Hepatocyte (in vitro differentiated cells): Measurements from ENCODE around the gene RLN3. TPM values are rescaled to one million over a fixed set of nuclear protein-coding genes. Genes with fewer than 3 reads are reported as not detected.
"Not testable (repeated sequence)": the region's sequence is repeated elsewhere in the genome, so short reads cannot be mapped to it uniquely, and the experiment has no call there.

ENCODE experiments used
- DNase-seq: peaks from one replicate; pipeline ENCODE4 v3.0.0-alpha.2; 2016; ENCODE audit warnings: low spot score
- H2AFZ ChIP-seq: fragments of 200-600 bp; sonication (generic); 2 replicates; pipeline ENCODE4 v1.6.0; 2016; ENCODE audit warnings: antibody characterized with exemption, mild to moderate bottlenecking
- H3K27ac ChIP-seq: fragments of 200-600 bp; sonication (generic); 2 replicates; pipeline ENCODE4 v1.5.1; 2016; ENCODE audit warnings: mild to moderate bottlenecking
- H3K27me3 ChIP-seq: fragments of 200-600 bp; sonication (generic); 2 replicates; pipeline ENCODE4 v1.6.1; 2016
- H3K36me3 ChIP-seq: fragments of 200-600 bp; sonication (generic); replicated peaks from 2 replicates; pipeline ENCODE4 v1.5.1; 2016; ENCODE audit warnings: low read depth; ENCODE audit not compliant: insufficient read depth
- H3K4me1 ChIP-seq: fragments of 200-600 bp; sonication (generic); 2 replicates; pipeline ENCODE4 v1.5.1; 2016; ENCODE audit warnings: mild to moderate bottlenecking, moderate library complexity; ENCODE audit not compliant: insufficient read depth
- H3K4me2 ChIP-seq: fragments of 200-600 bp; sonication (generic); 2 replicates; pipeline ENCODE4 v1.6.0; 2016
- H3K4me3 ChIP-seq: fragments of 200-600 bp; sonication (generic); 2 replicates; pipeline ENCODE4 v1.5.1; 2016; ENCODE audit warnings: mild to moderate bottlenecking
- H3K79me2 ChIP-seq: fragments of 200-600 bp; sonication (generic); 2 replicates; pipeline ENCODE4 v1.6.0; 2017; ENCODE audit warnings: mild to moderate bottlenecking
- H3K9me2 ChIP-seq: fragments of 200-600 bp; sonication (generic); replicated peaks from 2 replicates; pipeline ENCODE4 v1.6.0; 2017; ENCODE audit warnings: mild to moderate bottlenecking; ENCODE audit not compliant: insufficient read depth
- H3K9me3 ChIP-seq: fragments of 200-600 bp; sonication (generic); 2 replicates; pipeline ENCODE4 v1.5.1; 2016; ENCODE audit warnings: low read depth, mild to moderate bottlenecking
- H4K20me1 ChIP-seq: fragments of 200-600 bp; sonication (generic); 2 replicates; pipeline ENCODE4 v1.6.0; 2016; ENCODE audit warnings: mild to moderate bottlenecking; ENCODE audit not compliant: insufficient read depth, poor library complexity, severe bottlenecking
- CTCF ChIP-seq: fragments of 200-600 bp; sonication (generic); IDR thresholded peaks from 2 replicates; pipeline ENCODE4 v1.5.1; 2016; ENCODE audit warnings: antibody characterized with exemption, mild to moderate bottlenecking; ENCODE audit not compliant: poor library complexity
- EZH2 ChIP-seq: fragments of 200-600 bp; sonication (generic); IDR thresholded peaks from 2 replicates; pipeline ENCODE4 v1.6.1; 2016; ENCODE audit warnings: antibody characterized with exemption, mild to moderate bottlenecking, borderline replicate concordance
- EZH2phosphoT487 ChIP-seq: fragments of 200-600 bp; sonication (generic); IDR thresholded peaks from one replicate; pipeline ENCODE4 v1.6.1; 2018; ENCODE audit warnings: antibody characterized with exemption, mild to moderate bottlenecking, low read depth, moderate library complexity; ENCODE audit not compliant: unreplicated experiment, severe bottlenecking
- WGBS: methylation state at CpG from one replicate; pipeline ENCODE4 v1.1.6; 2016; ENCODE audit warnings: low lambda C conversion rate; ENCODE audit errors: missing lambda C conversion rate; 5-methylcytosine and 5-hydroxymethylcytosine counted together
- polyA plus RNA-seq: library from polyadenylated mRNA; unstranded; fragments of >200 nt; fragmentation: Nextera tagmentation; extraction: Ambion mirVana; gene quantifications from 2 replicates; pipeline ENCODE4 v1.2.1, GENCODE V29; 2016
- total RNA-seq: library from RNA; depleted of rRNA; stranded (reverse); fragments of >200 nt; gene quantifications from 2 replicates; pipeline ENCODE4 v1.2.3, GENCODE V29; 2014

Gene RLN3
- total and polyA plus RNA-seq, 2 experiments from 2014 or later: not detected

GRCh38 chr19:14048443-14049153, 20.6 kb downstream of the RLN3 start:
- H3K27me3 ChIP-seq: no peaks in the 10 kb centered on the region
- H3K27ac ChIP-seq: no peak overlapping the region
- WGBS: 76% methylated on average over 7 of the region's 8 CpGs
- no peaks in the 10 kb centered on the region for H3K9me2 ChIP-seq
- H3K79me2 ChIP-seq: no peaks in the 10 kb centered on the region
- no peaks in the 10 kb centered on the region for H3K9me3 ChIP-seq
- H3K4me2 ChIP-seq: no peak overlapping the region
- DNase-seq: peak; percentile 62
- H3K4me3 ChIP-seq: no peak overlapping the region
- H3K36me3 ChIP-seq: no peaks in the 10 kb centered on the region
- H2AFZ ChIP-seq: no peak overlapping the region
- H3K4me1 ChIP-seq: no peaks in the 10 kb centered on the region
- TF ChIP-seq CTCF (peak; percentile 62), EZH2 (no peak)
- H4K20me1 ChIP-seq: no peaks in the 10 kb centered on the region

- Histone ChIP-seq H3K4me3 (no peak overlapping the region), H4K20me1 (no peaks in the 10 kb centered on the region), H3K4me2 (no peak overlapping the region), H3K9me2 (no peaks in the 10 kb centered on the region), H3K27ac (no peak overlapping the region), H2AFZ (no peak overlapping the region), H3K36me3 (no peaks in the 10 kb centered on the region), H3K4me1 (no peaks in the 10 kb centered on the region), H3K9me3 (no peaks in the 10 kb centered on the region), H3K27me3 (no peaks in the 10 kb centered on the region), H3K79me2 (no peaks in the 10 kb centered on the region)
- WGBS: 93% methylated on average over 4 of the region's 4 CpGs
- no peak for TF ChIP-seq CTCF
- no peak for TF ChIP-seq EZH2phosphoT487
- TF ChIP-seq EZH2: no peak
- DNase-seq: no peak
Observed at GRCh38 chr19:14050512-14050911, 22.6 kb downstream of the RLN3 start.

DNA sequence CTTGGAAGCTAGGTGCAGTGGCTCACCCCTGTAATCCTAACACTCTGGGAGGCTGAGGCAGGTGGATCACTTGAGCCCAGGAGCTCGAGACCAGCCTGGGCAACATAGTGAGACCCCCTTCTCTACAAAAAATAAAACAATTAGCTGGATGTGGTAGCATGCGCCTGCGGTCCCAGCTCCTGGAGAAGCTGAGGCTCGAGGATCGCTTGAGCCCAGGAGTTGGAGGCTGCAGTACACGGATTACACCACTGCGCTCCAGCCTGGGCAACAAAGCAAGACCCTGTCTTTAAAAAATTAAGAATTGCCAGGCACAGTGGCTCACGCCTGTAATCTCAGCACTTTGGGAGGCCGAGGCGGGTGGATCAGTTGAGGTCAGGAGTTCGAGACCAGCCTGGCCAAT, 23.0 kb downstream of the RLN3 start:
- 95% methylated on average over 11 of the region's 11 CpGs for WGBS
- H3K79me2 ChIP-seq, H3K27ac ChIP-seq: not testable (repeated sequence)

DNA sequence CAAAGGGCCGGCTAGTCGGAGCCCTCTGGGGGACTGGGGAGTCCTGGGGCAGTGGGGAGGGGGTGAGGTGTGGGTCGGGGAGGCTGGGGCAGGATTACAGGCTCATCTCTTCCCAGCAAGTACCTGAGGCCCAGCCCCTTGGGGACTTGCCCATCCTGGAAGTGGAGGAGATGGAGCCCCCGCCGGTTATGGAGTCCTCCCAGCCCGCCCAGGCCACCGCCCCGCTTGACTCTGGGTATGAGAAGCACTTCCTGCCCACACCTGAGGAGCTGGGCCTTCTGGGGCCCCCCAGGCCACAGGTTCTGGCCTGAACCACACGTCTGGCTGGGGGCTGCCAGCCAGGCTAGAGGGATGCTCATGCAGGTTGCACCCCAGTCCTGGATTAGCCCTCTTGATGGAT, 24.0 kb downstream of the RLN3 start:
- H3K79me2 ChIP-seq: no peaks in the 10 kb centered on the region
- WGBS: 83% methylated on average over 4 of the region's 9 CpGs
- no peak for TF ChIP-seq EZH2
- TF ChIP-seq CTCF: no peak
- no peak for TF ChIP-seq EZH2phosphoT487
- H3K4me1 ChIP-seq: no peaks in the 10 kb centered on the region
- H3K36me3 ChIP-seq: no peaks in the 10 kb centered on the region
- no peak overlapping the region for H3K4me3 ChIP-seq
- H4K20me1 ChIP-seq: no peaks in the 10 kb centered on the region
- H2AFZ ChIP-seq: no peak overlapping the region
- no peaks in the 10 kb centered on the region for H3K27me3 ChIP-seq
- H3K9me3 ChIP-seq: no peaks in the 10 kb centered on the region
- no peak for DNase-seq
- H3K4me2 ChIP-seq: no peak overlapping the region
- H3K9me2 ChIP-seq: no peaks in the 10 kb centered on the region
- H3K27ac ChIP-seq: no peak overlapping the region

More for the DNA sequence above, 23.0 kb downstream of the RLN3 start:
- H3K36me3 ChIP-seq, H2AFZ ChIP-seq, H4K20me1 ChIP-seq, H3K9me3 ChIP-seq, H3K4me1 ChIP-seq, H3K27me3 ChIP-seq, H3K4me3 ChIP-seq, H3K9me2 ChIP-seq, DNase-seq, H3K4me2 ChIP-seq: not testable (repeated sequence)
